K562 (cell line): ENCODE measurements around the gene RHOV. TPM values are rescaled to one million over a fixed set of nuclear protein-coding genes. Genes with fewer than 3 reads are reported as not detected.

ENCODE experiments used
- ATAC-seq: fragments of 200-7000 bp; cut with Tn5 transposase; 3 replicates; pipeline ENCODE4 v1.9.1; 2020; ENCODE audit warnings: moderate library complexity
- BruUV-seq: library from RNA; stranded (reverse); fragments of 400-500 nt; replicated peaks from 2 replicates; lab custom pipeline; 2021; lab: Mats Ljungman, UMichigan
- CTCF ChIA-PET: fragments of 300-600 bp; formaldehyde crosslinking; extraction: SDS; loops from one replicate; lab custom pipeline; 2021; ENCODE audit warnings: low intra/inter-chr PET ratio; lab: Yijun Ruan, JAX
- POLR2A ChIA-PET: fragments of 300-600, 350-650 bp; sonication (Branson Sonifier 250); formaldehyde crosslinking; extraction: SDS; loops from one replicate; lab custom pipeline; 2021; ENCODE audit warnings: antibody characterized with exemption, inconsistent platforms; lab: Yijun Ruan, JAX
- DNase-seq, 4 experiments: peaks; one replicate each; pipeline versions ENCODE4 v3.0.0 to v3.0.0-alpha.2; 2011 to 2018; ENCODE audit warnings: low spot score in 3 of 4, mixed read lengths in 3 of 4; ENCODE audit errors: extremely low read depth in 1 of 4
- FAIRE-seq: peaks from 2 replicates; lab custom pipeline; 2011; peaks lifted over from hg19 to GRCh38; lab: Jason Lieb, UNC
- H2AFZ ChIP-seq: 2 replicates; pipeline ENCODE4 v1.6.0; 2011; ENCODE audit warnings: low read depth, low read length, control low read depth, inconsistent platforms
- H3K27ac ChIP-seq: fragments of 200-600 bp; 3 replicates; pipeline ENCODE4 v1.8.0; 2011; ENCODE audit warnings: low read depth, mild to moderate bottlenecking, control low read depth, inconsistent platforms, low read length, moderate library complexity, mixed read lengths; ENCODE audit errors: extremely low read depth
- H3K27me3 ChIP-seq, 2 experiments: fragments of 300-600 bp in 1 of 2; 2 replicates in 1 of 2; 3 replicates in 1 of 2; pipeline versions ENCODE4 v1.6.0 to v1.8.0; 2011; ENCODE audit warnings: inconsistent platforms in 2 of 2, low read length in 2 of 2, mild to moderate bottlenecking in 1 of 2, mixed read lengths in 1 of 2, moderate library complexity in 1 of 2; ENCODE audit not compliant: control insufficient read depth in 2 of 2, insufficient read depth in 2 of 2
- H3K36me3 ChIP-seq: fragments of 300-600 bp; 3 replicates; pipeline ENCODE4 v1.8.0; 2011; ENCODE audit warnings: mild to moderate bottlenecking, low read length, inconsistent platforms; ENCODE audit not compliant: control insufficient read depth, insufficient read depth
- H3K4me1 ChIP-seq, 2 experiments: fragments of 200-600 bp in 1 of 2; replicated peaks in 1 of 2; 2 replicates in 1 of 2; 3 replicates in 1 of 2; pipeline versions ENCODE4 v1.5.1 to v1.8.0; 2011; ENCODE audit warnings: inconsistent platforms in 2 of 2, low read length in 2 of 2, mild to moderate bottlenecking in 1 of 2, mixed read lengths in 1 of 2, moderate library complexity in 1 of 2; ENCODE audit not compliant: control insufficient read depth in 2 of 2, insufficient read depth in 2 of 2
- H3K4me2 ChIP-seq: 2 replicates; pipeline ENCODE4 v1.6.1; 2011; ENCODE audit warnings: low read length, control low read depth, inconsistent platforms, mixed read lengths; ENCODE audit not compliant: insufficient read depth
- H3K4me3 ChIP-seq: fragments of 200-600 bp; sonication (generic), shearing (Covaris generic); 2 replicates; pipeline ENCODE4 v1.5.1; 2016; ENCODE audit warnings: control low read depth, inconsistent platforms
- H3K79me2 ChIP-seq: fragments of 200-600 bp; 3 replicates; pipeline ENCODE4 v1.8.0; 2011; ENCODE audit warnings: low read length, inconsistent platforms; ENCODE audit not compliant: control insufficient read depth, insufficient read depth
- H3K9ac ChIP-seq, 2 experiments: 2 replicates each; pipeline versions ENCODE4 v1.6.0 to v1.6.1; 2011; ENCODE audit warnings: low read depth in 2 of 2, low read length in 2 of 2, control low read depth in 1 of 2, inconsistent platforms in 1 of 2, mild to moderate bottlenecking in 1 of 2, mixed read lengths in 1 of 2; ENCODE audit not compliant: insufficient read depth in 1 of 2
- H3K9me1 ChIP-seq: one replicate; pipeline ENCODE4 v1.6.0; 2011; ENCODE audit warnings: inconsistent platforms, mild to moderate bottlenecking, low read length, moderate library complexity; ENCODE audit not compliant: control insufficient read depth, insufficient read depth
- H3K9me3 ChIP-seq: replicated peaks from 2 replicates; pipeline ENCODE4 v1.5.1; 2011; ENCODE audit warnings: low read depth, low read length, inconsistent platforms; ENCODE audit not compliant: control insufficient read depth, insufficient read depth
- H4K20me1 ChIP-seq: replicated peaks from 2 replicates; pipeline ENCODE4 v1.6.1; 2011; ENCODE audit warnings: low read length, inconsistent platforms, mixed read lengths; ENCODE audit not compliant: control insufficient read depth, insufficient read depth
- C11orf30 ChIP-seq: fragments of 450-650 bp; IDR thresholded peaks from 2 replicates; pipeline ENCODE4 v1.6.1; 2016; ENCODE audit warnings: low read depth, mild to moderate bottlenecking
- FOXJ3 ChIP-seq: sonication (generic); formaldehyde crosslinking; IDR thresholded peaks from 2 replicates; pipeline ENCODE4 v1.4.0; 2020; ENCODE audit warnings: mild to moderate bottlenecking, missing genetic modification reagents
- MAFF ChIP-seq: IDR thresholded peaks from 2 replicates; pipeline ENCODE4 v1.6.1; 2012; ENCODE audit warnings: low read length, improper control_type of control experiment
- MAFG ChIP-seq: fragments of 450-650 bp; conservative IDR thresholded peaks from 2 replicates; pipeline ENCODE4 v1.6.1; 2016; ENCODE audit warnings: missing genetic modification characterization, missing compliant biosample characterization
- MAFK ChIP-seq: IDR thresholded peaks from 2 replicates; pipeline ENCODE4 v1.6.1; 2011; ENCODE audit warnings: low read length, improper control_type of control experiment
- ZNF316 ChIP-seq: fragments of 450-650 bp; IDR thresholded peaks from 2 replicates; pipeline ENCODE4 v1.6.1; 2016
- ZNF696 ChIP-seq: fragments of 250-450 bp; sonication (Bioruptor Pico); conservative IDR thresholded peaks from 2 replicates; pipeline ENCODE4 v1.4.0; 2020; ENCODE audit warnings: mild to moderate bottlenecking, moderate library complexity
- WGBS: fragments of 100-300 bp; shearing (Covaris generic); methylation state at CpG from one replicate; pipeline ENCODE4 v1.1.6; 2016; ENCODE audit warnings: low coverage, mixed read lengths; ENCODE audit not compliant: insufficient coverage; ENCODE audit errors: missing lambda C conversion rate; 5-methylcytosine and 5-hydroxymethylcytosine counted together
- in situ Hi-C: fragments of 300-500 bp; cut with MboI; formaldehyde crosslinking; loops from 4 replicates; pipeline ENCODE4 v1.15.0; 2018; ENCODE audit warnings: inconsistent platforms, mixed read lengths
- intact Hi-C: fragments of 100-400 bp; cut with micrococcal nuclease; formaldehyde crosslinking; loops from 2 replicates; pipeline ENCODE4 v1.14.2; 2022
- polyA plus RNA-seq, 8 experiments: library from polyadenylated mRNA; depleted of rRNA in 4 of 8; stranded (reverse) in 5 of 8; unstranded in 3 of 8; fragments of >200 nt; fragmentation: Nextera tagmentation in 2 of 8; fragmentation: Illumina TruSeq in 1 of 8; extraction: Ambion mirVana in 2 of 8; extraction: Trizol in 1 of 8; gene quantifications; 2 replicates each; pipeline versions ENCODE4 v1.2.1 to v1.2.3, GENCODE V29; 2011 to 2014; ENCODE audit warnings: inconsistent platforms in 1 of 8, missing spikeins in 1 of 8
- total RNA-seq, 7 experiments: library from RNA; depleted of rRNA in 6 of 7; stranded (reverse); fragments of >200 nt in 6 of 7; fragmentation: Illumina TruSeq in 2 of 7; extraction: Trizol in 2 of 7; gene quantifications; 2 replicates each; pipeline versions ENCODE4 v1.2.1 to v1.2.3, GENCODE V29; 2011 to 2021; ENCODE audit warnings: low replicate concordance in 1 of 7

Gene RHOV
- total and polyA plus RNA-seq, 9 of the 15 experiments (the other 6 are each of a cell fraction or from before 2014, with no cell fraction given), result 0.08 to 2.0 (median 1.1) TPM

DNA sequence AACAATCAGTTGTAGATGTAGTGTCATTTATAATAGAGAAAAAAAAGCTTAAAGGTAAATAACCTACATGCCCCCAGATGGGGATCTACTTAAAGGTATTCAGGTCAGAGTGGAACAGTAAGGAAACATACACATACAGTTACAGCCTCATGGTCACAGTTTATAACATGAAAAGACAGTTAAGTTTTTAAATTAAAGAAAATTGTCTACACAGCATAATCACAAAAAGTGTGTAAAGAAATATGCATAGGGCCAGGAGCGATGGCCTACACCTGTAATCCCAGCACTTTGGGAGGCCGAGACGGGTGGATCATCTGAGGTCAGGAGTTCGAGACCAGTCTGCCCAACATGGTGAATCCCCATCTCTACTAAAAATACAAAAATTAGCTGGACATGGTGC lies 6.8 kb downstream of the RHOV start:
- Histone ChIP-seq H2AFZ (no peak overlapping the region), H3K27me3 (no peaks in the 10 kb centered on the region), H3K9me1 (no peaks in the 10 kb centered on the region), H3K36me3 (no peaks in the 10 kb centered on the region), H3K9me3 (no peaks in the 10 kb centered on the region), H3K79me2 (no peaks in the 10 kb centered on the region), H3K4me3 (no peak overlapping the region), H3K4me1 (peaks cover 5 to 15% of the 10 kb centered on the region in 2 experiments; a peak in 4 of 5 replicates), H3K9ac (no peak overlapping the region), H4K20me1 (no peaks in the 10 kb centered on the region), H3K27ac (no peak overlapping the region), H3K4me2 (no peak overlapping the region)
- intact Hi-C loops (no loop called here), in situ Hi-C loops (no loop called here)
- POLR2A ChIA-PET, result interaction anchor here (0.6 kb wide), 1 partner anchor 267 kb away, joined by 3 read pairs; no protein-coding TSS in a partner anchor
- WGBS, result 69% methylated on average over 4 of the region's 4 CpGs
- TF ChIP-seq MAFF (peak; percentile 43; the same call in 1 of the 2 replicates), ZNF696 (CRISPR knock-in tag) (no peak), MAFK (0 out of 2 replicates have a peak, but pooled peaks have one; percentile 45), FOXJ3 (CRISPR knock-in tag) (no peak), C11orf30 (peak; percentile 69), MAFG (tag) (peak; percentile 62), ZNF316 (peak; percentile 90)
- CTCF ChIA-PET, result interaction anchor here (0.6 kb wide), 1 partner anchor 759 kb away, joined by 3 read pairs; no protein-coding TSS in a partner anchor
- no peak for FAIRE-seq
- ATAC-seq, result no peak
- DNase-seq, result no peak
- no TSS peak for BruUV-seq
